Liver (tissue), 9 donors: ENCODE results near the gene PDE12. TPM values are rescaled to one million over a fixed set of nuclear protein-coding genes. Genes with fewer than 3 reads are reported as not detected.

ENCODE experiments used
- DNase-seq: peaks from one replicate; pipeline ENCODE4 v3.0.0-alpha.2; 2017; ENCODE audit warnings: low spot score
- H3K27ac ChIP-seq, 2 donors: one replicate each; pipeline ENCODE4 v1.7.0; 2013; ENCODE audit warnings: inconsistent platforms in 2 of 2, low read length in 2 of 2, control low read depth in 1 of 2, low read depth in 1 of 2, mild to moderate bottlenecking in 1 of 2
- H3K27me3 ChIP-seq, 4 donors: one replicate each; pipeline versions ENCODE4 v1.6.1 to v1.7.0; 2013; ENCODE audit warnings: low read length in 3 of 4, inconsistent platforms in 1 of 4, mild to moderate bottlenecking in 1 of 4, moderate library complexity in 1 of 4; ENCODE audit not compliant: control insufficient read depth in 4 of 4, insufficient read depth in 4 of 4
- H3K36me3 ChIP-seq, 4 donors: one replicate each; pipeline versions ENCODE4 v1.6.1 to v1.7.0; 2013; ENCODE audit warnings: low read length in 3 of 4, mild to moderate bottlenecking in 3 of 4, low read depth in 1 of 4, moderate library complexity in 1 of 4; ENCODE audit not compliant: control insufficient read depth in 4 of 4, insufficient read depth in 3 of 4
- H3K4me1 ChIP-seq, 4 donors: one replicate each; pipeline versions ENCODE4 v1.6.1 to v1.7.0; 2013; ENCODE audit warnings: low read length in 3 of 4, mild to moderate bottlenecking in 3 of 4, moderate library complexity in 1 of 4; ENCODE audit not compliant: control insufficient read depth in 4 of 4, insufficient read depth in 4 of 4
- H3K4me3 ChIP-seq, 3 donors: one replicate each; pipeline versions ENCODE4 v1.6.1 to v1.7.0; 2013; ENCODE audit warnings: low read length in 3 of 3, control low read depth in 1 of 3, low read depth in 1 of 3, mild to moderate bottlenecking in 1 of 3
- H3K9ac ChIP-seq, 2 donors: one replicate each; pipeline ENCODE4 v1.7.0; 2013; ENCODE audit warnings: low read length in 2 of 2, mild to moderate bottlenecking in 2 of 2, moderate library complexity in 2 of 2, control low read depth in 1 of 2, low read depth in 1 of 2
- H3K9me3 ChIP-seq, 4 donors: one replicate each; pipeline versions ENCODE4 v1.6.1 to v1.7.0; 2013; ENCODE audit warnings: low read length in 3 of 4; ENCODE audit not compliant: control insufficient read depth in 4 of 4
- EGR1 ChIP-seq, 2 donors: IDR thresholded peaks; 2 replicates each; pipeline ENCODE4 v1.6.1; 2016 to 2018; ENCODE audit warnings: antibody characterized with exemption in 2 of 2, low read depth in 2 of 2
- FOXA1 ChIP-seq: IDR thresholded peaks from 2 replicates; pipeline ENCODE4 v1.6.1; 2016; ENCODE audit warnings: antibody characterized with exemption
- GABPA ChIP-seq, 2 donors: IDR thresholded peaks in 1 of 2; conservative IDR thresholded peaks in 1 of 2; 2 replicates each; pipeline ENCODE4 v1.6.1; 2016; ENCODE audit warnings: antibody characterized with exemption in 2 of 2, mild to moderate bottlenecking in 1 of 2, moderate library complexity in 1 of 2
- HNF4G ChIP-seq: IDR thresholded peaks from 2 replicates; pipeline ENCODE4 v1.6.1; 2016; ENCODE audit warnings: antibody characterized with exemption
- JUND ChIP-seq, 2 donors: IDR thresholded peaks; 2 replicates each; pipeline ENCODE4 v1.6.1; 2016; ENCODE audit warnings: antibody characterized with exemption in 2 of 2
- NR2F2 ChIP-seq: IDR thresholded peaks from 2 replicates; pipeline ENCODE4 v1.6.1; 2016; ENCODE audit warnings: antibody characterized with exemption
- RAD21 ChIP-seq, 2 donors: IDR thresholded peaks; 2 replicates each; pipeline ENCODE4 v1.6.1; 2016; ENCODE audit warnings: antibody characterized with exemption in 2 of 2, mild to moderate bottlenecking in 2 of 2
- SP1 ChIP-seq: IDR thresholded peaks from 2 replicates; pipeline ENCODE4 v1.6.1; 2018; ENCODE audit warnings: antibody characterized with exemption, mild to moderate bottlenecking
- ZBTB33 ChIP-seq: IDR thresholded peaks from 2 replicates; pipeline ENCODE4 v1.6.1; 2016; ENCODE audit warnings: antibody characterized with exemption
- WGBS: extraction: QIAGEN DNeasy Blood & Tissue Kit; methylation state at CpG from one replicate; pipeline ENCODE4 v1.1.7; 2013; 5-methylcytosine and 5-hydroxymethylcytosine counted together
- polyA plus RNA-seq, 2 donors: library from polyadenylated mRNA; stranded (reverse) in 1 of 2; unstranded in 1 of 2; fragments of 200-250 nt in 1 of 2; fragments of >200 nt in 1 of 2; fragmentation: Nextera tagmentation in 1 of 2; extraction: Ambion mirVana in 1 of 2; gene quantifications; one replicate each; pipeline versions ENCODE4 v1.2.1 to v1.2.3, GENCODE V29; 2013 to 2015
- total RNA-seq, 2 donors: library from RNA; depleted of rRNA; stranded (reverse); fragments of >200 nt; gene quantifications; one replicate each; pipeline ENCODE4 v1.2.3, GENCODE V29; 2014
- donor health status: healthy.
- donor health status: healthy.
- donor health status: healthy.
- donor health status: healthy.
- donor health status: healthy.

Gene PDE12
- total and polyA plus RNA-seq, 4 donors: 4.8 to 17.8 (median 11.5) TPM

DNA sequence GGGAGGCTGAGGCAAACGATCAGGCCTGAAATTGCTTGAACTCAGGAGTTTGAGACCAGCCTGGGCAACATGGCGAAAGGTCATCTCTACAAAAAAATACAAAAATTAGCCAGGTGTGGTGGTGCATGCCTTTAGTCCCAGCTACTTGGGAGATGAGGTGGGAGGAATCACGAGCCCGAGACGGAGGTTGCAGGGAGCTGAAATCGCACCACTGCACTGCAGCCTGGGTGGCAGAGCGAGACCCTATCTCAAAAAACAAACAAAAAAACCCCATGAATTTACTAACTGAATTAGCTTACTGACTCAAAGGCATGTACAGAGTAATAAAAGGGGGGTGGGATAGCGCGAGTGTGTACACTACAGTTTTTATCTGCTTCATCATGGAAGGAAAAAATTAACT is 21.7 kb downstream of the PDE12 start:
- no peaks in the 10 kb centered on the region for H3K9me3 ChIP-seq
- 90% methylated on average over 9 of the region's 9 CpGs for WGBS
- H3K4me1 ChIP-seq: peaks cover 0 to under 1% (median 0%) of the 10 kb centered on the region in 4 donors
- peaks cover 15 to 46% (median 31%) of the 10 kb centered on the region in 4 donors for H3K36me3 ChIP-seq
- no peak overlapping the region for H3K9ac ChIP-seq
- TF ChIP-seq HNF4G (no peak), JUND (IDR thresholded peaks at IDR 0.05) (no peak), ZBTB33 (no peak)
- H3K27me3 ChIP-seq: no peaks in the 10 kb centered on the region
- H3K27ac ChIP-seq: no peak overlapping the region
- no peak for DNase-seq
- no peak overlapping the region for H3K4me3 ChIP-seq

GRCh38 chr3:57582474-57583168 is 26.5 kb downstream of the PDE12 start:
- H3K4me1 ChIP-seq: peaks cover 0 to 7% (median 4%) of the 10 kb centered on the region in 4 donors
- no peaks in the 10 kb centered on the region for H3K9me3 ChIP-seq
- H3K4me3 ChIP-seq: no peak overlapping the region
- WGBS: 88% methylated on average over 7 of the region's 7 CpGs
- TF ChIP-seq RAD21 (IDR thresholded peaks at IDR 0.05) (peak in 1 of 2 donors; percentile 34), GABPA (IDR thresholded peaks at IDR 0.05 in 1 of 2, conservative IDR thresholded peaks at IDR 0.05 in 1 of 2) (no peak)
- no peak overlapping the region for H3K27ac ChIP-seq
- peaks cover 9 to 25% (median 24%) of the 10 kb centered on the region in 4 donors for H3K36me3 ChIP-seq
- DNase-seq: no peak
- H3K9ac ChIP-seq: no peak overlapping the region
- H3K27me3 ChIP-seq: no peaks in the 10 kb centered on the region

- Histone ChIP-seq H3K9me3 (no peaks in the 10 kb centered on the region), H3K36me3 (peaks cover 7 to 25% (median 21%) of the 10 kb centered on the region in 4 donors), H3K27me3 (no peaks in the 10 kb centered on the region), H3K27ac (no peak overlapping the region), H3K4me3 (no peak overlapping the region), H3K4me1 (peaks cover 2 to 7% (median 4%) of the 10 kb centered on the region in 4 donors), H3K9ac (no peak overlapping the region)
- DNase-seq: no peak
- WGBS: 87% methylated on average over 2 of the region's 2 CpGs
- TF ChIP-seq GABPA (IDR thresholded peaks at IDR 0.05 in 1 of 2, conservative IDR thresholded peaks at IDR 0.05 in 1 of 2) (no peak), RAD21 (IDR thresholded peaks at IDR 0.05) (no peak), SP1 (no peak), FOXA1 (no peak), EGR1 (IDR thresholded peaks at IDR 0.05; ENCODE audit: low read depth in 2 of 2) (no peak), NR2F2 (no peak), ZBTB33 (no peak)
Observed at GRCh38 chr3:57583544-57583943, 27.5 kb downstream of the PDE12 start.
